GF-D8 (cell line): ENCODE data around the gene TBC1D7.

Experiments used
- DNase-seq: peaks from one replicate; lab custom pipeline; 2025; lab: John Stamatoyannopoulos, UW

TBC1D7 gene

GRCh38 chr6:13294499-13295069 is 33.8 kb downstream of the TBC1D7 start:
- DNase-seq: no peak

- DNase-seq: no peak
Measured at GRCh38 chr6:13292774-13293173, 35.6 kb downstream of the TBC1D7 start.

GRCh38 chr6:13290335-13290734 is 38.0 kb downstream of the TBC1D7 start:
- DNase-seq: no peak

GRCh38 chr6:13289789-13290318 is 38.5 kb downstream of the TBC1D7 start:
- DNase-seq: no peak

GRCh38 chr6:13288969-13289391 is 39.4 kb downstream of the TBC1D7 start:
- no peak for DNase-seq

GRCh38 chr6:13288481-13288880 is 39.9 kb downstream of the TBC1D7 start:
- DNase-seq: no peak

GRCh38 chr6:13287104-13287503 is 41.2 kb downstream of the TBC1D7 start:
- DNase-seq: no peak

- DNase-seq: no peak
Measured at GRCh38 chr6:13286181-13286580, 42.2 kb downstream of the TBC1D7 start.

GRCh38 chr6:13285705-13286104 is 42.6 kb downstream of the TBC1D7 start:
- no peak for DNase-seq

- no peak for DNase-seq
Measured at GRCh38 chr6:13284646-13285045, 43.7 kb downstream of the TBC1D7 start.

GRCh38 chr6:13283331-13283730 is 45.0 kb downstream of the TBC1D7 start:
- no peak for DNase-seq

GRCh38 chr6:13282393-13283069 is 45.8 kb downstream of the TBC1D7 start:
- DNase-seq: no peak

GRCh38 chr6:13281686-13282085 is 46.7 kb downstream of the TBC1D7 start:
- DNase-seq: no peak

GRCh38 chr6:13280254-13280653 is 48.1 kb downstream of the TBC1D7 start:
- no peak for DNase-seq

- DNase-seq: no peak
Measured at GRCh38 chr6:13278991-13279390, 49.3 kb downstream of the TBC1D7 start.

GRCh38 chr6:13278164-13278563 is 50.2 kb downstream of the TBC1D7 start:
- no peak for DNase-seq

GRCh38 chr6:13277231-13277630 is 51.1 kb downstream of the TBC1D7 start:
- DNase-seq: no peak

GRCh38 chr6:13275435-13275989 is 52.8 kb downstream of the TBC1D7 start:
- no peak for DNase-seq

- no peak for DNase-seq
Measured at GRCh38 chr6:13274707-13275434, 53.5 kb downstream of the TBC1D7 start.

- DNase-seq: peak; percentile 45
Measured at GRCh38 chr6:13273931-13274706, 54.2 kb downstream of the TBC1D7 start.

GRCh38 chr6:13273202-13273930 is 55.0 kb downstream of the TBC1D7 start:
- no peak for DNase-seq
